ENCODE data around the gene MEIS2.

- TF ChIP-seq CTCF (IDR thresholded peaks at IDR 0.05; ENCODE audit: poor library complexity, severe bottlenecking) (no peak), EP300 (conservative IDR thresholded peaks at IDR 0.05; ENCODE audit: poor library complexity, severe bottlenecking) (no peak), EZH2 (IDR thresholded peaks at IDR 0.05; ENCODE audit: borderline replicate concordance, insufficient read depth, low read length, poor library complexity, severe bottlenecking) (no peak), MXI1 (conservative IDR thresholded peaks at IDR 0.05; ENCODE audit: poor library complexity, severe bottlenecking) (no peak), POLR2AphosphoS5 (IDR thresholded peaks at IDR 0.05) (no peak)
Measured at GRCh38 chr15:37121492-37121891, 21.1 kb upstream of the MEIS2 start.
